Endodermal cell (in vitro differentiated cells): ENCODE measurements around the gene RSRC1. TPM values are rescaled to one million over a fixed set of nuclear protein-coding genes. Genes with fewer than 3 reads are reported as not detected.
"Not testable (repeated sequence)": the region's sequence is repeated elsewhere in the genome, so short reads cannot be mapped to it uniquely, and the experiment has no call there.

Source experiments
- DNase-seq: peaks from one replicate; pipeline ENCODE4 v3.0.0-alpha.2; 2017
- H3K27ac ChIP-seq: 2 replicates; pipeline ENCODE4 v1.5.1; 2013; ENCODE audit warnings: mild to moderate bottlenecking, low read depth, low read length, moderate library complexity
- H3K27me3 ChIP-seq: 2 replicates; pipeline ENCODE4 v1.6.1; 2013; ENCODE audit warnings: mild to moderate bottlenecking, low read length, moderate library complexity; ENCODE audit not compliant: insufficient read depth, control insufficient read depth, poor library complexity, severe bottlenecking
- H3K36me3 ChIP-seq: 2 replicates; pipeline ENCODE4 v1.7.0; 2013; ENCODE audit warnings: mild to moderate bottlenecking, low read length, moderate library complexity; ENCODE audit not compliant: control insufficient read depth, insufficient read depth
- H3K4me1 ChIP-seq: one replicate; pipeline ENCODE4 v1.7.0; 2013; ENCODE audit warnings: low read length; ENCODE audit not compliant: control insufficient read depth, insufficient read depth
- H3K4me3 ChIP-seq: 2 replicates; pipeline ENCODE4 v1.5.1; 2013; ENCODE audit warnings: mild to moderate bottlenecking, low read length, moderate library complexity
- H3K9ac ChIP-seq: 2 replicates; pipeline ENCODE4 v1.6.1; 2013; ENCODE audit warnings: mild to moderate bottlenecking, low read length, moderate library complexity; ENCODE audit not compliant: poor library complexity, severe bottlenecking; ENCODE audit errors: extremely low read depth
- H3K9me3 ChIP-seq: 2 replicates; pipeline ENCODE4 v1.6.1; 2013; ENCODE audit warnings: mild to moderate bottlenecking, low read length, moderate library complexity; ENCODE audit not compliant: control insufficient read depth
- H3K27ac Mint-ChIP-seq: 2 replicates; pipeline ENCODE4 v1.8.0; 2020; ENCODE audit warnings: mixed read lengths
- H3K27me3 Mint-ChIP-seq: 2 replicates; pipeline ENCODE4 v1.8.0; 2021; ENCODE audit warnings: mild to moderate bottlenecking, mixed read lengths; ENCODE audit not compliant: insufficient read depth
- H3K36me3 Mint-ChIP-seq: 2 replicates; pipeline ENCODE4 v1.8.0; 2020; ENCODE audit warnings: low read depth, mixed read lengths
- H3K4me1 Mint-ChIP-seq: 2 replicates; pipeline ENCODE4 v1.8.0; 2020; ENCODE audit warnings: mixed read lengths
- H3K4me3 Mint-ChIP-seq: 2 replicates; pipeline ENCODE4 v1.8.0; 2020; ENCODE audit warnings: mild to moderate bottlenecking, moderate library complexity, mixed read lengths
- H3K9me3 Mint-ChIP-seq: 2 replicates; pipeline ENCODE4 v1.8.0; 2020; ENCODE audit warnings: mild to moderate bottlenecking, mixed read lengths
- CTCF ChIP-seq: fragments of 200-600 bp; sonication (generic); conservative IDR thresholded peaks from 2 replicates; pipeline ENCODE4 v1.5.0; 2021; ENCODE audit warnings: antibody characterized with exemption, mild to moderate bottlenecking
- WGBS, 2 experiments: methylation state at CpG; one replicate each; pipeline versions ENCODE4 v1.1.5 to v1.1.7; 2013; ENCODE audit warnings: missing lambda C conversion rate in 2 of 2, mixed read lengths in 1 of 2; ENCODE audit not compliant: insufficient coverage in 1 of 2, insufficient read length in 1 of 2; 5-methylcytosine and 5-hydroxymethylcytosine counted together
- total RNA-seq, 2 donors: library from RNA; stranded (reverse); fragmentation: NEBNext Ultra II Directional in 1 of 2; extraction: Animal tissue kit (Norgen Biotek cat#: 25700) in 1 of 2; gene quantifications; 2 replicates in 1 of 2; 3 replicates in 1 of 2; pipeline ENCODE4 v1.2.1, GENCODE V29; 2021

RSRC1 gene
- total RNA-seq, 2 donors from 2014 or later = 45.3 to 52.1 TPM

- Histone ChIP-seq H3K27me3 (no peaks in the 10 kb centered on the region), H3K4me3 (no peak overlapping the region), H3K9me3 (peaks cover 14% of the 10 kb centered on the region), H3K4me1 (peaks cover 3% of the 10 kb centered on the region), H3K9ac (no peak overlapping the region), H3K27ac (no peak overlapping the region), H3K36me3 (no peaks in the 10 kb centered on the region)
- DNase-seq = no peak
- TF ChIP-seq CTCF = no peak
- peaks cover 24% of the 10 kb centered on the region for H3K9me3 Mint-ChIP-seq
- peaks cover 11% of the 10 kb centered on the region for H3K36me3 Mint-ChIP-seq
- H3K4me1 Mint-ChIP-seq = peaks cover 8% of the 10 kb centered on the region
- no peak overlapping the region for H3K27ac Mint-ChIP-seq
- H3K27me3 Mint-ChIP-seq = no peaks in the 10 kb centered on the region
- H3K4me3 Mint-ChIP-seq = no peak overlapping the region
- 92% methylated on average over 1 of the region's 1 CpG; no CpG with 5 or more reads in 1 of the 2 experiments for whole genome bisulfite sequencing, 2 experiments
Measured at GRCh38 chr3:158493931-158494330, 384.0 kb downstream of the RSRC1 start.

- no peaks in the 10 kb centered on the region for H3K36me3 ChIP-seq
Measured at GRCh38 chr3:158494673-158495072, 384.8 kb downstream of the RSRC1 start.

GRCh38 chr3:158495398-158495902, 385.6 kb downstream of the RSRC1 start:
- not testable (repeated sequence) for H3K27ac Mint-ChIP-seq, H3K4me3 ChIP-seq, H3K36me3 ChIP-seq, H3K4me1 ChIP-seq, H3K4me1 Mint-ChIP-seq, H3K27me3 Mint-ChIP-seq, H3K27me3 ChIP-seq, DNase-seq, H3K27ac ChIP-seq, H3K4me3 Mint-ChIP-seq, H3K9ac ChIP-seq
- H3K9me3 Mint-ChIP-seq = peaks cover 38% of the 10 kb centered on the region
- whole genome bisulfite sequencing, 2 experiments = 93 to 100% methylated on average over 1 to 4 of the region's 4 CpGs
- peaks cover 15% of the 10 kb centered on the region for H3K36me3 Mint-ChIP-seq
- H3K9me3 ChIP-seq = peaks cover 14% of the 10 kb centered on the region

More at GRCh38 chr3:158494673-158495072, 384.8 kb downstream of the RSRC1 start:
- no peak overlapping the region for H3K9ac ChIP-seq
- peaks cover 15% of the 10 kb centered on the region for H3K36me3 Mint-ChIP-seq
- peaks cover 3% of the 10 kb centered on the region for H3K4me1 ChIP-seq
- H3K27ac Mint-ChIP-seq = no peak overlapping the region
- peaks cover 8% of the 10 kb centered on the region for H3K4me1 Mint-ChIP-seq
- WGBS, 2 experiments = 71 to 90% methylated on average over 3 to 4 of the region's 5 CpGs
- peaks cover 32% of the 10 kb centered on the region for H3K9me3 Mint-ChIP-seq
- DNase-seq = no peak
- peaks cover 14% of the 10 kb centered on the region for H3K9me3 ChIP-seq
- H3K27ac ChIP-seq = no peak overlapping the region
- H3K27me3 Mint-ChIP-seq = no peaks in the 10 kb centered on the region
- H3K4me3 Mint-ChIP-seq = no peak overlapping the region
- TF ChIP-seq CTCF = no peak
- H3K4me3 ChIP-seq = no peak overlapping the region
- H3K27me3 ChIP-seq = no peaks in the 10 kb centered on the region

GRCh38 chr3:158505117-158505516, 395.2 kb downstream of the RSRC1 start:
- no peak for DNase-seq

More at GRCh38 chr3:158505117-158505516, 395.2 kb downstream of the RSRC1 start:
- Mint-ChIP-seq H3K27me3 (no peaks in the 10 kb centered on the region), H3K4me3 (no peak overlapping the region), H3K4me1 (no peaks in the 10 kb centered on the region), H3K36me3 (no peaks in the 10 kb centered on the region), H3K9me3 (peaks cover 21% of the 10 kb centered on the region), H3K27ac (no peak overlapping the region)
- Histone ChIP-seq H3K27me3 (no peaks in the 10 kb centered on the region), H3K36me3 (no peaks in the 10 kb centered on the region), H3K27ac (no peak overlapping the region), H3K9me3 (peaks cover 17% of the 10 kb centered on the region), H3K9ac (no peak overlapping the region), H3K4me1 (no peaks in the 10 kb centered on the region), H3K4me3 (no peak overlapping the region)
- TF ChIP-seq CTCF = no peak
